WERI-Rb-1 (cell line): ENCODE data around the gene CDC14B.
A peak's percentile ranks its signal among the peaks of the same experiment; 100 is the strongest.

Experiments
- DNase-seq: peaks from one replicate; pipeline ENCODE4 v3.0.0-alpha.2; 2020
- H3K27ac ChIP-seq: fragments of 250-450 bp; sonication (Bioruptor Pico); 2 replicates; pipeline ENCODE4 v1.5.1; 2020; ENCODE audit warnings: mild to moderate bottlenecking, moderate library complexity
- H3K27me3 ChIP-seq: fragments of 250-450 bp; sonication (Bioruptor Pico); 2 replicates; pipeline ENCODE4 v1.5.1; 2021; ENCODE audit warnings: mild to moderate bottlenecking, low read depth, moderate library complexity; ENCODE audit not compliant: insufficient read depth, severe bottlenecking
- H3K36me3 ChIP-seq: fragments of 250-450 bp; sonication (Bioruptor Pico); 2 replicates; pipeline ENCODE4 v1.5.1; 2020; ENCODE audit warnings: mild to moderate bottlenecking, moderate library complexity
- H3K4me3 ChIP-seq: 2 replicates; pipeline ENCODE4 v1.5.1; 2011; ENCODE audit warnings: low read depth, mild to moderate bottlenecking, control low read depth, low read length
- H3K9me3 ChIP-seq: fragments of 250-450 bp; sonication (Bioruptor Pico); 2 replicates; pipeline ENCODE4 v1.5.1; 2021; ENCODE audit warnings: mild to moderate bottlenecking, moderate library complexity; ENCODE audit not compliant: severe bottlenecking
- TF ChIP-seq, protein P1 (sequence below): IDR thresholded peaks from 2 replicates; pipeline ENCODE4 v1.5.1; 2011; ENCODE audit warnings: low read depth, mild to moderate bottlenecking, control low read depth, inconsistent platforms, low read length

Gene CDC14B

DNA sequence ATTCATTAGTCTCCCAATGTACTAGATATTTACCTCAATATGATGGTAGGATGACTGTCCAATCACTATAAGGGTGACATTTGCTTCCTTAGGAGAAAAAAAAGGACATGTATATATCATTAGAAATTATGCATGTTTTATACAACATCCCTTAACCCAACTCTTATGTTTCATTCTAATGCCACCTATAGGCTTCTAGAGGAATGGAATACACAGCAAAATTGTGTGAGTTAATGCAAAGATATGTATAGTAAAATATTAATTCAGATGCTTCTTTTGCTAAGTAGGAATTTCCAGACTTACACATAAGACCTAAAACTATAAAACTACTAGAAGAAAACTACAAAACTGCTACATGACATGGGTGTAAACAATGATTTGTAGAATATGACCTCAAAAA is 32.0 kb upstream of the CDC14B start:
- Histone ChIP-seq H3K27ac (no peak overlapping the region), H3K36me3 (peaks cover 21% of the 10 kb centered on the region), H3K27me3 (no peaks in the 10 kb centered on the region), H3K9me3 (no peaks in the 10 kb centered on the region), H3K4me3 (no peak overlapping the region)
- DNase-seq, result no peak
- TF ChIP-seq, protein P1, sequence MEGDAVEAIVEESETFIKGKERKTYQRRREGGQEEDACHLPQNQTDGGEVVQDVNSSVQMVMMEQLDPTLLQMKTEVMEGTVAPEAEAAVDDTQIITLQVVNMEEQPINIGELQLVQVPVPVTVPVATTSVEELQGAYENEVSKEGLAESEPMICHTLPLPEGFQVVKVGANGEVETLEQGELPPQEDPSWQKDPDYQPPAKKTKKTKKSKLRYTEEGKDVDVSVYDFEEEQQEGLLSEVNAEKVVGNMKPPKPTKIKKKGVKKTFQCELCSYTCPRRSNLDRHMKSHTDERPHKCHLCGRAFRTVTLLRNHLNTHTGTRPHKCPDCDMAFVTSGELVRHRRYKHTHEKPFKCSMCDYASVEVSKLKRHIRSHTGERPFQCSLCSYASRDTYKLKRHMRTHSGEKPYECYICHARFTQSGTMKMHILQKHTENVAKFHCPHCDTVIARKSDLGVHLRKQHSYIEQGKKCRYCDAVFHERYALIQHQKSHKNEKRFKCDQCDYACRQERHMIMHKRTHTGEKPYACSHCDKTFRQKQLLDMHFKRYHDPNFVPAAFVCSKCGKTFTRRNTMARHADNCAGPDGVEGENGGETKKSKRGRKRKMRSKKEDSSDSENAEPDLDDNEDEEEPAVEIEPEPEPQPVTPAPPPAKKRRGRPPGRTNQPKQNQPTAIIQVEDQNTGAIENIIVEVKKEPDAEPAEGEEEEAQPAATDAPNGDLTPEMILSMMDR, result peak; percentile 27; the same call in 1 of the 2 replicates

DNA sequence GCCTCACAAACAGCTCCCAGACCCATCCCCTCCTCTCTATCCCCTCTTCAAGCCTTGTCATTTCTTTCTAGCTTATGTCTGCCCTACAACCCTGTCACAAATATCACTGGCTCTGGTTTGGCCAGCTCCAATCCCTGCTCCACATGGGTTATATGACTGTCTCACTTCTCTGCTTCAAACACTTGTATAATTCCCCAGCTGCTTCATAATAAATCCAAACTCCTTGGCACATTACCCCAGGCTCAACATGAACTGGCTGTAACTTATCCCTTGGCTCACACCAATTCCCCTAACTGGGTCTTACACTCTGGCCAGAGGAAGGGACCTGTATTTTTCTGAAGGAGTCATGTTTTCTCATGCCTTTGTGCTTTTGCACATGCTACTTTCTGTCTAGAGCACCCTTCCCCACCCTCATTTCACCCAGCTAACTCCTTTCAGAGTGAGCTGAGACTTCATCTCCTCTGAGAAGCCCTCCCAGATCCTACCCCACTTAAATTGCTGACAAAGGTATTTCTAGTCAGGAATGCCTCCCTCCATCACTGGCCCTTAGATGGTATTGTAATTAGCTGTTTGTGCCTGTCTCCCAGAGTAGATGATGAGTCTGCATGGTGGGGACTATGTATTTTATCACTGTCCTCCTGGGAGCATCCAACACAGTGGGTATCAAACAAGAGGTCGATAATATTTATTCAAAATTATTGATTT is 30.1 kb upstream of the CDC14B start:
- H3K4me3 ChIP-seq, result no peak overlapping the region
- no peak for DNase-seq
- no peaks in the 10 kb centered on the region for H3K9me3 ChIP-seq
- H3K27ac ChIP-seq, result no peak overlapping the region
- peaks cover 36% of the 10 kb centered on the region for H3K36me3 ChIP-seq
- TF ChIP-seq, protein P1, result no peak
- no peaks in the 10 kb centered on the region for H3K27me3 ChIP-seq

DNA sequence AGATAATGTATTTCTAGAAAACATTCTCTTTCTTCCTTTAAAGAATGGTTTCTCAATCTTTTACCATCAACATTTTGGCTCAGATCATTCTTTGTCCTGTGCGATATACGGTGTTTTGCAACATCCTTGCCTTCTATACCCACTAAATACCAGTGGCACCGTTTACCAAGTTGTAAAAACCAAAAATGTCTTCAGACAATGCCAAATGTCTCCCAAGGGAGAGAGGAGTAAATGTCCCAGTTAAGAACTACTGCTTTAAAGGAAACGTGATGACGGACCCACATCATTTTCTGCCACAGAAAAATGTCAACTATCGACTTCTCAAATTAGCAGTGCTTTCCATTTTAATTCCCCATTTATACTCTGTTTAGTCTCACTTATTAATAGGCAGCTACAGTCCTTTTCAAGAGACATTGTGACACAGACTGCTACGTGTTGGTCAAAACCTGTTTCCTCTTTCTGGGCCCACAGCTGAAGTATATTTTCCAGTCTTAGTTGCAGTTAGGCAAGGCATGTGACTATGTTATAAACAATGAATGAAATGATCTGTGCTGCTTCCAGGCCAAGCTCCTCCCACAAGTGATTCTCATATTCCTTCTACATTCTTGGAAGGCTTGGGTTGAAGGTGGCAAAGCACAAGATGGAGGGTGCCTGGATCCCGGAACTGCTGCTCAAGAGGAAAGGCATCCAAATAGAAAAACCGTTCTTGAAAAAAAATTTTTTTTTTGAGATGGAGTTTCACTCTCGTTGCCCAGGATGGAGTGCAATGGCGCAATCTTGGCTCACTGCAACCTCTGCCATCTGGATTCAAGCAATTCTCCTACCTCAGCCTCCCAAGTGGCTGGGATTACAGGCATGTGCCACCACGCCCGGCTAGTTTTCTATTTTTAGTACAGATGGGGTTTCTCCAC is 26.7 kb upstream of the CDC14B start:
- Histone ChIP-seq H3K4me3 (no peak overlapping the region), H3K27me3 (no peaks in the 10 kb centered on the region), H3K9me3 (no peaks in the 10 kb centered on the region), H3K27ac (0 out of 2 replicates have a peak overlapping the region, but pooled peaks have one; percentile 5), H3K36me3 (peaks cover 51% of the 10 kb centered on the region)
- DNase-seq, result no peak
- TF ChIP-seq, protein P1, result no peak

DNA sequence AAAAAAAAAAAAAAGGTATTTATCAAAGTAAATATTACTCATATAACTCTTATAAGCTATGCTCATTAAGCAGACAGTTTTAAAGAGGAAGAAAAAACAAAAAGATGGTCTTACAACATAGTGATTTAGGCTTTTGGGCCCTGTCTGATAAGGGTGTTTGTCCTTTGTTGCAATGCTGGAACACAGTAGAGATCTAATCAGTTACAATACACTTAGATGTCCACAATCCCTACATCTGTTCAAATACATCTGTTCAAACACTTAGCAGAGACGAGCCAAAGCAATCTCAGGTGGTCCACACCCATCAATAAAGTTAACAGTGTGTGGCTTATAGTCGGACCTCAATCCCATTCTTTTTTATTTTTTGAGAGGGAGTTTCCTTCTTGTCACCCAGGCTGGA is 24.5 kb upstream of the CDC14B start:
- Histone ChIP-seq H3K9me3 (no peaks in the 10 kb centered on the region), H3K36me3 (peaks cover 46% of the 10 kb centered on the region), H3K27me3 (no peaks in the 10 kb centered on the region), H3K27ac (no peak overlapping the region), H3K4me3 (no peak overlapping the region)
- no peak for DNase-seq
- TF ChIP-seq, protein P1, result no peak

DNA sequence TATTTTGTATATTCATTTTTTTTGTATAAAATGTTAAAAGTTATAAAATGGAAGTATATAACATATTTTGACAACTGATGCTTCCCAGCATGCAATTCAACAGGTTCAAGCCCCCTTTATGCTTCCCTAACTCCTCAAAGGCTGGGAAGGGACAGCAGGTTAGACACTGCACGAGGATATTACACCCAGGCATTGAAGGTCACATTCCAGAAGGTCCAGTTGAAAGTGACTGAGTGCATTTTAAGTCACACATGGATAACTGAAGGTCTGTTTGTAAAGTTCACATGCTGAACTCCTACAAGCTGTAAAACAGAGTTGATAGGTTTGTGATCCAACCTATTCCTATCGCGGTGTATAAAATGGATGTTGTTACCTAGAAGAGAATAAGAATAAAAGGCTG is 21.9 kb upstream of the CDC14B start:
- DNase-seq, result no peak
- no peaks in the 10 kb centered on the region for H3K27me3 ChIP-seq
- TF ChIP-seq, protein P1, result no peak
- H3K27ac ChIP-seq, result no peak overlapping the region
- no peaks in the 10 kb centered on the region for H3K9me3 ChIP-seq
- peaks cover 33% of the 10 kb centered on the region for H3K36me3 ChIP-seq
- no peak overlapping the region for H3K4me3 ChIP-seq
